ENCODE data around the gene MKNK1.

MKNK1 gene

GRCh38 chr1:46595127-46595526 lies 8.9 kb downstream of the MKNK1 start:
- no peak for DNase-seq (ENCODE audit: low spot score)
- H3K9me3 Mint-ChIP-seq, result no peaks in the 10 kb centered on the region
- peaks cover 67% of the 10 kb centered on the region for H3K36me3 Mint-ChIP-seq (ENCODE audit: low read depth)
- peaks cover 55% of the 10 kb centered on the region for H3K4me1 Mint-ChIP-seq (ENCODE audit: low read depth)
- peak overlapping the region; percentile 66 for H3K4me3 Mint-ChIP-seq
- H3K27ac Mint-ChIP-seq, result peak overlapping the region; percentile 78
- no peaks in the 10 kb centered on the region for H3K27me3 Mint-ChIP-seq (ENCODE audit: low read depth)

GRCh38 chr1:46594063-46594462 lies 10.0 kb downstream of the MKNK1 start:
- Mint-ChIP-seq H3K9me3 (peaks cover 3% of the 10 kb centered on the region), H3K27ac (peak overlapping the region; percentile 43), H3K4me1 (ENCODE audit: low read depth) (peaks cover 48% of the 10 kb centered on the region), H3K27me3 (ENCODE audit: low read depth) (no peaks in the 10 kb centered on the region), H3K36me3 (ENCODE audit: low read depth) (peaks cover 75% of the 10 kb centered on the region), H3K4me3 (peak overlapping the region; percentile 66)
- no peak for DNase-seq (ENCODE audit: low spot score)

- Mint-ChIP-seq H3K4me1 (ENCODE audit: low read depth) (peaks cover 39% of the 10 kb centered on the region), H3K4me3 (no peak overlapping the region), H3K9me3 (peaks cover 3% of the 10 kb centered on the region), H3K27me3 (ENCODE audit: low read depth) (no peaks in the 10 kb centered on the region), H3K27ac (peak overlapping the region; percentile 2), H3K36me3 (ENCODE audit: low read depth) (peaks cover 81% of the 10 kb centered on the region)
- DNase-seq (ENCODE audit: low spot score), result no peak
Observed at GRCh38 chr1:46592823-46593222, 11.2 kb downstream of the MKNK1 start.

GRCh38 chr1:46589529-46589928 lies 14.5 kb downstream of the MKNK1 start:
- Mint-ChIP-seq H3K27me3 (ENCODE audit: low read depth) (no peaks in the 10 kb centered on the region), H3K4me1 (ENCODE audit: low read depth) (peaks cover 20% of the 10 kb centered on the region), H3K36me3 (ENCODE audit: low read depth) (peaks cover 66% of the 10 kb centered on the region), H3K9me3 (peaks cover 3% of the 10 kb centered on the region), H3K27ac (no peak overlapping the region), H3K4me3 (no peak overlapping the region)
- no peak for DNase-seq (ENCODE audit: low spot score)

- Mint-ChIP-seq H3K4me3 (no peak overlapping the region), H3K9me3 (peaks cover 3% of the 10 kb centered on the region), H3K4me1 (ENCODE audit: low read depth) (peaks cover 33% of the 10 kb centered on the region), H3K27ac (no peak overlapping the region), H3K36me3 (ENCODE audit: low read depth) (peaks cover 67% of the 10 kb centered on the region), H3K27me3 (ENCODE audit: low read depth) (no peaks in the 10 kb centered on the region)
- DNase-seq (ENCODE audit: low spot score), result no peak
Observed at GRCh38 chr1:46587069-46587468, 17.0 kb downstream of the MKNK1 start.

GRCh38 chr1:46585312-46585938 lies 18.6 kb downstream of the MKNK1 start:
- H3K27ac Mint-ChIP-seq, result no peak overlapping the region
- no peak for DNase-seq (ENCODE audit: low spot score)

GRCh38 chr1:46583494-46583893 lies 20.6 kb downstream of the MKNK1 start:
- H3K4me3 Mint-ChIP-seq, result no peak overlapping the region
- no peak for DNase-seq (ENCODE audit: low spot score)
- H3K36me3 Mint-ChIP-seq (ENCODE audit: low read depth), result peaks cover 55% of the 10 kb centered on the region
- peaks cover 46% of the 10 kb centered on the region for H3K4me1 Mint-ChIP-seq (ENCODE audit: low read depth)
- no peaks in the 10 kb centered on the region for H3K9me3 Mint-ChIP-seq
- no peaks in the 10 kb centered on the region for H3K27me3 Mint-ChIP-seq (ENCODE audit: low read depth)
- peak overlapping the region; percentile 63 for H3K27ac Mint-ChIP-seq

More at GRCh38 chr1:46585312-46585938, 18.6 kb downstream of the MKNK1 start:
- Mint-ChIP-seq H3K36me3 (ENCODE audit: low read depth) (peaks cover 61% of the 10 kb centered on the region), H3K4me1 (ENCODE audit: low read depth) (peaks cover 41% of the 10 kb centered on the region), H3K9me3 (peaks cover 3% of the 10 kb centered on the region), H3K4me3 (no peak overlapping the region), H3K27me3 (ENCODE audit: low read depth) (no peaks in the 10 kb centered on the region)

- peaks cover 57% of the 10 kb centered on the region for H3K36me3 Mint-ChIP-seq (ENCODE audit: low read depth)
- H3K27ac Mint-ChIP-seq, result peak overlapping the region; percentile 63
- peak overlapping the region; percentile 80 for H3K4me3 Mint-ChIP-seq
- H3K27me3 Mint-ChIP-seq (ENCODE audit: low read depth), result no peaks in the 10 kb centered on the region
- H3K9me3 Mint-ChIP-seq, result no peaks in the 10 kb centered on the region
- DNase-seq (ENCODE audit: low spot score), result no peak
- peaks cover 49% of the 10 kb centered on the region for H3K4me1 Mint-ChIP-seq (ENCODE audit: low read depth)
Observed at GRCh38 chr1:46582972-46583371, 21.1 kb downstream of the MKNK1 start.

- DNase-seq (ENCODE audit: low spot score), result peak; percentile 60
- Mint-ChIP-seq H3K4me3 (peak overlapping the region; percentile 80), H3K4me1 (ENCODE audit: low read depth) (peaks cover 54% of the 10 kb centered on the region), H3K27me3 (ENCODE audit: low read depth) (no peaks in the 10 kb centered on the region), H3K36me3 (ENCODE audit: low read depth) (peaks cover 58% of the 10 kb centered on the region), H3K9me3 (no peaks in the 10 kb centered on the region), H3K27ac (peak overlapping the region; percentile 98)
Observed at GRCh38 chr1:46581681-46582455, 22.2 kb downstream of the MKNK1 start.

GRCh38 chr1:46580140-46580903 lies 23.7 kb downstream of the MKNK1 start:
- Mint-ChIP-seq H3K4me3 (peak overlapping the region; percentile 80), H3K27me3 (ENCODE audit: low read depth) (no peaks in the 10 kb centered on the region), H3K9me3 (no peaks in the 10 kb centered on the region), H3K36me3 (ENCODE audit: low read depth) (peaks cover 53% of the 10 kb centered on the region), H3K27ac (peak overlapping the region; percentile 77), H3K4me1 (ENCODE audit: low read depth) (peaks cover 50% of the 10 kb centered on the region)
- DNase-seq (ENCODE audit: low spot score), result no peak

- Mint-ChIP-seq H3K9me3 (no peaks in the 10 kb centered on the region), H3K4me1 (ENCODE audit: low read depth) (peaks cover 35% of the 10 kb centered on the region), H3K27me3 (ENCODE audit: low read depth) (no peaks in the 10 kb centered on the region), H3K36me3 (ENCODE audit: low read depth) (peaks cover 47% of the 10 kb centered on the region), H3K27ac (peak overlapping the region; percentile 41), H3K4me3 (no peak overlapping the region)
- DNase-seq (ENCODE audit: low spot score), result no peak
Observed at GRCh38 chr1:46577671-46578070, 26.4 kb downstream of the MKNK1 start.

- Mint-ChIP-seq H3K4me1 (ENCODE audit: low read depth) (peaks cover 24% of the 10 kb centered on the region), H3K36me3 (ENCODE audit: low read depth) (peaks cover 42% of the 10 kb centered on the region), H3K27ac (no peak overlapping the region), H3K9me3 (no peaks in the 10 kb centered on the region), H3K4me3 (no peak overlapping the region), H3K27me3 (ENCODE audit: low read depth) (no peaks in the 10 kb centered on the region)
- DNase-seq (ENCODE audit: low spot score), result no peak
Observed at GRCh38 chr1:46576596-46576995, 27.5 kb downstream of the MKNK1 start.

- H3K4me1 Mint-ChIP-seq (ENCODE audit: low read depth), result peaks cover 21% of the 10 kb centered on the region
- no peak overlapping the region for H3K27ac Mint-ChIP-seq
- DNase-seq (ENCODE audit: low spot score), result no peak
- no peaks in the 10 kb centered on the region for H3K9me3 Mint-ChIP-seq
- H3K36me3 Mint-ChIP-seq (ENCODE audit: low read depth), result peaks cover 41% of the 10 kb centered on the region
- no peaks in the 10 kb centered on the region for H3K27me3 Mint-ChIP-seq (ENCODE audit: low read depth)
- H3K4me3 Mint-ChIP-seq, result no peak overlapping the region
Observed at GRCh38 chr1:46575778-46576177, 28.3 kb downstream of the MKNK1 start.

- no peaks in the 10 kb centered on the region for H3K27me3 Mint-ChIP-seq (ENCODE audit: low read depth)
- H3K9me3 Mint-ChIP-seq, result no peaks in the 10 kb centered on the region
- H3K36me3 Mint-ChIP-seq (ENCODE audit: low read depth), result peaks cover 37% of the 10 kb centered on the region
- no peak for DNase-seq (ENCODE audit: low spot score)
- peaks cover 16% of the 10 kb centered on the region for H3K4me1 Mint-ChIP-seq (ENCODE audit: low read depth)
- H3K27ac Mint-ChIP-seq, result no peak overlapping the region
- H3K4me3 Mint-ChIP-seq, result no peak overlapping the region
Observed at GRCh38 chr1:46575300-46575699, 28.8 kb downstream of the MKNK1 start.

All from T-helper 2 cell treated with Interferon-gamma antibody and Interleukin-4, amounts not matched to agents 5 μg/mL and 100 μg/mL, for 36 hours (primary cell).